Activated CD4-positive, alpha-beta T cell treated with anti-CD3 and anti-CD28 coated beads, Interleukin-2, Interleukin-4, amounts not matched to agents 100 ng/mL and 50 ng/mL, durations not matched to agents 16 hours and 8 hours (primary cell): ENCODE data around the gene SLC35B4.

ENCODE experiments used
- DNase-seq: peaks from one replicate; pipeline ENCODE4 v3.0.0-alpha.2; 2020; ENCODE audit warnings: low spot score

The SLC35B4 gene

DNA sequence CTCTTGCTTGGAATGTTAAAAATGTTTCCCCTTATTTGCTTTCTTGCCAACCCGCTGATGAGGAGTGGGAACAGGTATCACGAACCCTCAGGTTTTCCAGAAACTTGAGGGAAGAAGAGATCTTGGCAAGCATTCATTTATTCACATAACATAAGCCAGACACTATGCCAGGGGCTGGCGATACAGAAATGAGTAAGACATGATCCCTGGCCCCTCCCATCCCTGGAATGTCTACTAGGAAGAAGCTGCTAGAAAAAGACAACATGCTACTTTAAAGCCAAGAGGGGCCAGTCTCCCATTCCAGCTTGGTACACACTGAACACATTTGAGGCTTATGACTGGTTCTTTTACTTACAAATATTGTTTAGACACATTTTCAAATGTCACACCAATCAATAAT lies 26.4 kb downstream of the SLC35B4 start:
- no peak for DNase-seq

GRCh38 chr7:134289841-134290240 lies 26.9 kb downstream of the SLC35B4 start:
- DNase-seq, result no peak

DNA sequence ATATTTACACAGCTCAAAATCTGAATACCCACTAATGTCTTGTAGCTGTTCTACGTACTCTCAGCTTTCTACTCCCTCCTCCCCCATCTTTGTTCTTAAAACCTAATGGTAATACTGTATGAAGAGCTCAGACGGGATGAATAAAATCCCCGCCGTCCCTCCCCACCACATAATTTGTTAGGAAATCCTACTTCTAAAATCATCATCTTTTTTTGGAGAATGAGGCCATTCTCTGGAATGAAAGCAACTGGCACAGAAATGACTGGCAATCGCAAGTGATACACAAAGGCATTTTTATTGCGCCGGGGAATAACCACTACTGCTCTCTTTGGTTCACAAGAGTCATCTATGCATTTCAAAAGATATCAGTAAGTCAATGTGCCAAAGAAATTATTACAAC lies 27.3 kb downstream of the SLC35B4 start:
- no peak for DNase-seq

DNA sequence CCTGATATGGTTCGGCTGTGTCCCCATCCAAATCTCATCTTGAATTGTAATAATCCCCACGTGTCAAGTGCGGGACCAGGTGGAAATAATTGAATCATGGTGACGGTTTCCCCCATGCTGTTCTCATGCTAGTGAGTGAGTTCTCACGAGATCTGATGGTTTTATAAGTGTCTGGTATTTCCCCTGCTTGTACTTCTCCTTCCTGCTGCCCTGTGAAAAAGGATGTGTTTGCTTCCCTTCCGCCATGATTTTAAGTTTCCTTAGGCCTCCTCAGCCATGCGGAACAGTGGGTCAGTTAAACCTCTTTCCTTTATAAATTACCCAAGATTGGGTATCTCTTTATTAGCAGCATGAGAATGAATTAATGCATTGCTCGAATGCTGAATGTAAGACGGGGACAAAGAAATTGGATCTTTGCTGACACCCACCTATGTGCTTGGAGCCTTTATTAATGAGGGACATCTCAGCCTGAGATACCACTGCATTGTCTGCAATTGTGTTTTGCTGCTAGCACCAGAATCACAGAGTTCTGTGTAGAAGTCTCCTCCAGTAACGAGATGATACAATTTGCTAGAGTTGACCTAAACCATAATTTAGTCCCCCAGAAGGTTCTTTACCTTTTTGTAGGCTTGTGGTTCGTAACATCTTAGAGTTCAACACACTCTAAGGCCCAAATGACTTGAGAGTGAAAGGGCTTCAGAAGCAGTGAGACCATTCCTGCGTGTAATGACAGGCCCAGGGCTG lies 28.6 kb downstream of the SLC35B4 start:
- no peak for DNase-seq

DNA sequence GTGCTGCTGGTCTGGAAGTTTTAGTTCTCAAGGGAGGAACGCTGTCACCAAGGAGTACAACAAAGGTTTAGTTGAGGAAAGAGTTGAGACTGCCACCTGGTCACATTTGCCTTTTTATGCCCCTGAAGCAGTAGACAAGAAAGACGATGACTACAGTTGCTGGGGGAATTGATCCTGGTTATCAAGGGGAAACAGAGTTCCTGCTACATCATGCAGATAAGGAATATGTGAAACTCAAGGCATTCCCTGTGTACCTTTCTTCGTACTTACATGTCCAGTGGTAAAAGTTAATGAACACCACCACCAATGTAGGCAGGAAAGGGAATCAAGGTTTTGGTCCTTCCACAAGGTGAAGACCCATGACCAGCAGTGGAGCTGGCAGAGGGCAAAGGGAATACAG lies 31.8 kb downstream of the SLC35B4 start:
- no peak for DNase-seq

GRCh38 chr7:134284011-134284410 lies 32.7 kb downstream of the SLC35B4 start:
- DNase-seq, result no peak

DNA sequence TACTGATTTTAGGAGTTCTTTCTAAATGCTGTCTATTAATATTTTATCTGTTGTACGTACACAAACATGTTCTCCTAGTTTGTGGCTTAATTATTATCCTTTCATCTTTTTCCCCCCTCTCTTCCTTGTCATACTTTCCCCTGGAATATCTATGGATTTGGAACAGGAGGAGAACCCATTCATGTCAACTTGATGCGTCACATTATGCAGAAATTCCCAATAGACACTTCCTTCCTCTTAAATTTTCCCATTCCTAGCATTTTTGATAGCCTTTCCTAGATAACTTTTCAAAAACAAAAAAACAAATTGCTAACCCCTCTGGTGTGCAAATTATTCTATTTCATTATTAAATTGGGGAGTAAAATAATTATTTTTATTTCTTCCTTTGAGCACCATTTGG lies 36.2 kb downstream of the SLC35B4 start:
- DNase-seq, result no peak

GRCh38 chr7:134279898-134280297 lies 36.8 kb downstream of the SLC35B4 start:
- no peak for DNase-seq

DNA sequence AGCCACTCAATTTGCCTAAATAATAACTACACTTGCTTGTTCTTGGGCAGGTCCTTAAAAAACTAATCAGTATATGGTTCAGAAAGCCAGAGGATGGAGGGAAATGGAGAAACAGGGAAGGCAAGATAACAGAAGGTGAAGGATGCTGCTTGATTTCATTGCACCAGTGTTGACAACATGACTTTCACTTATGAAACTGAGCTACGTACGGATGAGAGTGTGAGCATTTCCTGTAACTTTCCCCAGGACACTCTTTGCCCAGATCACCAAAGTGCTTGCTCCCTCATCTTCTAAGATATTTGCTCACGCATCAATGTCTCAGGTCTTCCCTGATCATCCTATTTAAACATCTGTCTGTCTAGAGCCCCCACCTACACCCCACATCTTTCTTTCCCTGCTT lies 37.4 kb downstream of the SLC35B4 start:
- DNase-seq, result no peak

DNA sequence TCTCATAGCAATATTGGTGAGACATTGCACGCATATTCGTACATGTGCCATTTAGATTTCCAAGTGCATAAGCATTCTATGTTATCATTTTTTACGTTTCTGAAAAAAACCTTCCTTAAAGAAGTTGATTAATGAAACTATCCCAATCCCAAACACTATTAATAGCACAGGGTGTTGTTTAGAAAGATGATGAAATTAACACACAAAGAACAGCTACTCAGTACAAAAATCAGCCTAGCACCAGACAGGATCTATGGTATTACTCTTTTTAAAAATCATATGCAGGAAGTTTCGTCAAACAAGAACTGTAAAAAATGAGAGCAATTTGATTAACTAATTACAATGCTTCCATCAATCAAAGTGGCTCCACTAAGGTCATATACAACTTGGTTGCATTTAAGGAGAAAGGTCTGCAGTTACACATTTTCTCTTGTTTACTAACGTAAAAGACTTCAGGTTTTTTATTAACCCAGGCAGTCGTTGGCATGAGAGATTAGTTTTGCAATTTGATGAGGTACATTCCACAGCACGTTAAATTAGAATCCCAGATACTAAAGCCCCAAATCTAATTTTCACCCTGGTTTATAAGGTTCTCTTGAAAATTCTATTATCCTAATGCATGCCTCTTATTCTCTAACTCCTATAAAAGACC lies 38.1 kb downstream of the SLC35B4 start:
- no peak for DNase-seq

GRCh38 chr7:134276951-134277350 lies 39.8 kb downstream of the SLC35B4 start:
- no peak for DNase-seq

GRCh38 chr7:134262322-134262721 lies 54.4 kb downstream of the SLC35B4 start:
- DNase-seq, result no peak

- no peak for DNase-seq
These were observed 60.9 kb downstream of the SLC35B4 start for GRCh38 chr7:134255814-134256213.

- DNase-seq, result no peak
These were observed 62.4 kb downstream of the SLC35B4 start for GRCh38 chr7:134254311-134254710.

- DNase-seq, result no peak
These were observed 68.5 kb downstream of the SLC35B4 start for GRCh38 chr7:134248196-134248595.

GRCh38 chr7:134246761-134247160 lies 70.0 kb downstream of the SLC35B4 start:
- no peak for DNase-seq

- no peak for DNase-seq
These were observed 70.4 kb downstream of the SLC35B4 start for GRCh38 chr7:134246347-134246746.

GRCh38 chr7:134245253-134245652 lies 71.5 kb downstream of the SLC35B4 start:
- DNase-seq, result no peak
